Amniotic epithelial cell (primary cell): ENCODE data around the gene PHLPP1.

Source experiments
- DNase-seq: peaks from one replicate; pipeline ENCODE4 v3.0.0-alpha.2; 2010; ENCODE audit warnings: low read depth

PHLPP1 gene

GRCh38 chr18:63005306-63005705, 290.0 kb downstream of the PHLPP1 start:
- no peak for DNase-seq

GRCh38 chr18:63007231-63007630, 291.9 kb downstream of the PHLPP1 start:
- DNase-seq = no peak

GRCh38 chr18:63016270-63016669, 300.9 kb downstream of the PHLPP1 start:
- peak; percentile 49 for DNase-seq

- no peak for DNase-seq
Observed at GRCh38 chr18:63017076-63017475, 301.7 kb downstream of the PHLPP1 start.

GRCh38 chr18:63017977-63018376, 302.6 kb downstream of the PHLPP1 start:
- no peak for DNase-seq

- no peak for DNase-seq
Observed at GRCh38 chr18:63022429-63023022, 307.2 kb downstream of the PHLPP1 start.

- DNase-seq = peak; percentile 2
Observed at GRCh38 chr18:63025251-63026090, 310.1 kb downstream of the PHLPP1 start.

- DNase-seq = no peak
Observed at GRCh38 chr18:63028380-63028779, 313.0 kb downstream of the PHLPP1 start.
